Ectodermal cell (in vitro differentiated cells): ENCODE data around the gene OR4E1.
"Not testable (repeated sequence)": the region's sequence is repeated elsewhere in the genome, so short reads cannot be mapped to it uniquely, and the experiment has no call there.

Source experiments
- H3K27ac ChIP-seq: 2 replicates; pipeline ENCODE4 v1.7.0; 2013; ENCODE audit warnings: mild to moderate bottlenecking, low read depth, low read length; ENCODE audit not compliant: insufficient read depth, poor library complexity, severe bottlenecking
- H3K27me3 ChIP-seq: 2 replicates; pipeline ENCODE4 v1.7.0; 2013; ENCODE audit warnings: mild to moderate bottlenecking, low read length; ENCODE audit not compliant: insufficient read depth, control insufficient read depth, poor library complexity, severe bottlenecking
- H3K36me3 ChIP-seq: one replicate; pipeline ENCODE4 v1.7.0; 2013; ENCODE audit warnings: low read length; ENCODE audit not compliant: control insufficient read depth, insufficient read depth
- H3K4me1 ChIP-seq: one replicate; pipeline ENCODE4 v1.7.0; 2013; ENCODE audit warnings: low read length; ENCODE audit not compliant: control insufficient read depth, insufficient read depth
- H3K4me3 ChIP-seq: 2 replicates; pipeline ENCODE4 v1.7.0; 2013; ENCODE audit warnings: low read depth, low read length, control low read depth; ENCODE audit not compliant: insufficient read depth
- H3K9me3 ChIP-seq: 2 replicates; pipeline ENCODE4 v1.7.0; 2013; ENCODE audit warnings: mild to moderate bottlenecking, low read length, moderate library complexity; ENCODE audit not compliant: control insufficient read depth
- WGBS, 2 experiments: methylation state at CpG; one replicate each; pipeline ENCODE4 v1.1.7; 2013; ENCODE audit warnings: missing lambda C conversion rate in 2 of 2; 5-methylcytosine and 5-hydroxymethylcytosine counted together

Gene OR4E1

GRCh38 chr14:21654215-21654614, 19.4 kb downstream of the OR4E1 start:
- H3K4me1 ChIP-seq = no peaks in the 10 kb centered on the region
- 88 to 89% methylated on average over 5 of the region's 5 CpGs for WGBS, 2 experiments

DNA sequence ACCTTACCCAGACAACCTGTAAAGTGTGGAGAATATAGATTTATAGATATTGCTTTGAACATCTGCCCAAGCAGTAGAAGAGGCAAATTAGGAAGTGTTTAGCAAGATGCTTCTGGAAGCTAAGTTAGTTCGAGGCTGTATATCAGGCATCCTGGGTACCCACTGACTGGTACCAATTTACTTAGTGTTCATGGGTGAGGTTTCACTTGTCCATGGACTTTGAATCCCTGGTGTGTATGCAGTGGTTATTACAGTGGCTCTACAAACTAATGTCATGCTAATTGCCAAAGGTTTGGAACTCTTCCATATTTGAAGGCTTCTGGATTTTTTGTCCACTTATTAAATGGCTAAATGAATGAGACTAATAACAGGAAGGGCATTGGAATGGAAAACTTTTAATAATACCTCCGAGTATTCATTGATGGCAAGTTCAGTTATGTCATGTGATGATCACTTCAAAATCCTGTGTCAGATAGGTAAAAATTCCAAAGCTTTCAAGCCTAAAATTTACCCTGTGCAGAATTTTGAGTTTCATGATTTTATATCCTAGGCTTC, 20.2 kb downstream of the OR4E1 start, which contains the start of gene OR4E2:
Gene OR4E2 (plus strand): TSS at position 505 of the 555 bp plus-strand sequence. CDS start 11,248 bp downstream, outside the sequence.
- Histone ChIP-seq H3K36me3 (no peaks in the 10 kb centered on the region), H3K4me1 (no peaks in the 10 kb centered on the region), H3K27me3 (no peaks in the 10 kb centered on the region), H3K27ac (no peak within 1 kb of the TSS), H3K9me3 (no peaks in the 10 kb centered on the region), H3K4me3 (no peak within 1 kb of the TSS)
- WGBS, 2 experiments = 91% methylated on average over 2 of the region's 2 CpGs

More at GRCh38 chr14:21654215-21654614, 19.4 kb downstream of the OR4E1 start:
- H3K4me3 ChIP-seq = no peak overlapping the region
- no peaks in the 10 kb centered on the region for H3K9me3 ChIP-seq
- H3K27me3 ChIP-seq = no peaks in the 10 kb centered on the region
- no peak overlapping the region for H3K27ac ChIP-seq
- no peaks in the 10 kb centered on the region for H3K36me3 ChIP-seq

DNA sequence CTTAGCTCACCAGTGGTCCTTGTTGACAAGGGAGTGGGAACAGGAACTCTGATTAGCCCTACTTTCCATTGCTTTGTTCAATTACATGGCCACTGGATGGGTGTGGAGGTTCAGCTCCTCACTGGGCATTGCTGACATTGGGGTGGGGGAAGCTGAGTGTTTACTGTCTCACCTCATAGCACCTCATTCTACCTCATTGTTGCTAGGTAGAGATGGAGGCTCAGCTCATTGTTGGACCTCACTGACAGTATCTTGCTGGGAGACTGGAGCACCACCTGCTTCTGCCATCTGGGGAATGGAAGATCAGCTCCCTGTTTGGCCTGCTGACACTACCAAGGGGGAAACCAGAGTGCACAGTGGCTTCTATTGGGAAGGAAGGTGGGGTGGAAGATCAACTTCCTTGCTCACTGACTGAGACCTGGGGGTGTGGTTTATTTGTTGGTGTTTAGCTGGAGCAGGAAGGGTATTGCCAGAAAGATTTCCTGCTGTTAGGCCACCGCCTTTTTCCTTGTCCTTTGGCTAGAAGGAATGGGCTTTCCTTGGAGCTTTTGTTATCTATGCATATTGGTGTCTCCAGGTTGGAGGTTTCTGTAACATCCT, 21.3 kb downstream of the OR4E1 start:
- Histone ChIP-seq H3K36me3 (no peaks in the 10 kb centered on the region), H3K27ac (no peak overlapping the region), H3K4me1 (no peaks in the 10 kb centered on the region), H3K27me3 (no peaks in the 10 kb centered on the region), H3K9me3 (no peaks in the 10 kb centered on the region), H3K4me3 (no peak overlapping the region)
- WGBS, 2 experiments = 36 to 37% methylated on average over 1 of the region's 1 CpG

- H3K27ac ChIP-seq = no peak overlapping the region
- no peaks in the 10 kb centered on the region for H3K27me3 ChIP-seq
- H3K4me3 ChIP-seq = no peak overlapping the region
- H3K4me1 ChIP-seq = no peaks in the 10 kb centered on the region
- no peaks in the 10 kb centered on the region for H3K36me3 ChIP-seq
- no peaks in the 10 kb centered on the region for H3K9me3 ChIP-seq
Measured at GRCh38 chr14:21647380-21647779, 26.2 kb downstream of the OR4E1 start.

DNA sequence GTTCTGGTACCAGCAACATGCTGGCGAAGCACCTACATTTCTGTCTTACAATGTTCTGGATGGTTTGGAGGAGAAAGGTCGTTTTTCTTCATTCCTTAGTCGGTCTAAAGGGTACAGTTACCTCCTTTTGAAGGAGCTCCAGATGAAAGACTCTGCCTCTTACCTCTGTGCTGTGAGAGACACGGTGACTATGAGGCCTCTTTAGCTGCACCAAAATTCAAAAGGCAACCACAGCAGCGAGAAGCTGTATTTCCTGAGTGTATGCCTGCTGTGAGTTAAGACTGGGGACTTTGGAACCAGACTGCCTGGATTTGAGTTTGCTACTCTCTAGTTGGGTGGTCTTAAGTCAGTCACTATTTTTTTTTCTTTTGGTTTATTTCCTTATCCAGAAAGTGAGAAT, 30.2 kb downstream of the OR4E1 start:
- Histone ChIP-seq H3K27me3 (no peaks in the 10 kb centered on the region), H3K9me3 (no peaks in the 10 kb centered on the region), H3K36me3 (no peaks in the 10 kb centered on the region), H3K4me3 (no peak overlapping the region), H3K4me1 (no peaks in the 10 kb centered on the region), H3K27ac (no peak overlapping the region)
- WGBS, 2 experiments = 77% methylated on average over 5 of the region's 5 CpGs

GRCh38 chr14:21642683-21643082, 30.9 kb downstream of the OR4E1 start:
- H3K4me3 ChIP-seq = no peak overlapping the region
- WGBS, 2 experiments = 78 to 91% methylated on average over 3 of the region's 3 CpGs
- H3K9me3 ChIP-seq = no peaks in the 10 kb centered on the region
- H3K4me1 ChIP-seq = no peaks in the 10 kb centered on the region
- H3K36me3 ChIP-seq = no peaks in the 10 kb centered on the region
- no peaks in the 10 kb centered on the region for H3K27me3 ChIP-seq
- H3K27ac ChIP-seq = no peak overlapping the region

DNA sequence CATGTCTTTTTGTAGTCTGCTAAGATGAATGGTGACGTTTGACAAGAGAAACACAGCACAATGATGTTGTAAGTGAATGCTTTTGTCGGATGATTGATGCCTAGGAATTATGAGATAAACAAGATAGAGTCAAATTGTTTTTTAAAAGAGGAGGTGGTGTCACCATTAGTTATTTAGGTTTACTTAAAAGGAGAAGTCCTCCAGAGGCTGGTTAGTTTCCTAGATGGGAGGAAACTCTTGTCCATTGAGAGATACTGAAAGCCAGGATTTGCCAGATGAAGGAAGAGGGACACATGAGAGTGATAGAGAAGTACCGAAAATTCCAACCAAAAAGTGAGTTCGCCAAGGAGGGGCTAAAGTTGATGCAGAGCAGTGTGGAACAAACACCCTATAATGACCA, 38.8 kb downstream of the OR4E1 start, which contains the start of gene OR10G2:
Gene OR10G2 (minus strand): TSS at position 101 of the 400 bp plus-strand sequence. CDS start 98 bp downstream, at position 3.
- Histone ChIP-seq H3K27ac (no peak within 1 kb of the TSS), H3K36me3 (no peaks in the 10 kb centered on the region), H3K27me3 (no peaks in the 10 kb centered on the region), H3K4me1 (no peaks in the 10 kb centered on the region), H3K9me3 (peaks cover 3% of the 10 kb centered on the region), H3K4me3 (no peak within 1 kb of the TSS)
- 83 to 85% methylated on average over 4 of the region's 4 CpGs for WGBS, 2 experiments

DNA sequence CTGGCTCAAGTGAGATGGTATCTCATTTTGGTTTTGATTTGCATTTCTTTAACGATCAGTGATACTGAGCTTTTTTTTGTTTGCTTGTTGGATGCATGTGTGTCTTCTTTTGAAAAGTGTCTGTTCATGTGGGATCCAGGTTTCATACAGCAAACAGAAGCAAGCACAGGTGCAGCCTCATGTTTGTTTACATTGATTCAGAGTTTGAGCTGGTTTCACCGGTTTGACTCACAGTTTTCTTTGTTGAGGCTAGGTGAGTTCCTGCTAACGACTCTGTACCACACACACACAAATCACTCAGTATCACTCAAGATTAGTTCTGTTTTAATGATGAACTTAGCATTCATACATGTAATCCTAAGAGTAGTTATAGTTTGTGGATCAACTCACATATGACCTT, 42.5 kb downstream of the OR4E1 start:
- Histone ChIP-seq H3K4me3 (no peak overlapping the region), H3K27me3 (no peaks in the 10 kb centered on the region), H3K27ac (no peak overlapping the region), H3K36me3 (no peaks in the 10 kb centered on the region), H3K9me3 (peaks cover 3% of the 10 kb centered on the region), H3K4me1 (no peaks in the 10 kb centered on the region)
- 32 to 43% methylated on average over 2 to 3 of the region's 3 CpGs for WGBS, 2 experiments

DNA sequence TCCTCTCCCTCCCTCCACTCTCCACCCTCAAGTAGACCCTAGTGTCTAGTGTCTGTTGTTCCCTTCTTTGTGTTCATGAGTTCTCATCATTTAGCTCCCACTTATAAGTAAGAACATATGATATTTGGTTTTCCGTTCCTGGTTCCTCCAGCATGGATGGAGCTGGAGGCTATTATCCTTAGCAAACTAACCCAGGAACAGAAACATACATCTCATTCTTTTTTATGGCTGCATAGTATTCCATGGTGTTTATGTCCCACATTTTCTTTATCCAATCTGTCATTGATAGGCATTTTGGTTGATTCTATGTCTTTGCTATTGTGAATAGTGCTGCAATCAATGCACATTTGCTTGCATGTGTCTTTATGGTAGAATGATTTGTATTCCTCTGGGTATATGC, 43.1 kb downstream of the OR4E1 start:
- 70 to 93% methylated on average over 1 of the region's 1 CpG for WGBS, 2 experiments

DNA sequence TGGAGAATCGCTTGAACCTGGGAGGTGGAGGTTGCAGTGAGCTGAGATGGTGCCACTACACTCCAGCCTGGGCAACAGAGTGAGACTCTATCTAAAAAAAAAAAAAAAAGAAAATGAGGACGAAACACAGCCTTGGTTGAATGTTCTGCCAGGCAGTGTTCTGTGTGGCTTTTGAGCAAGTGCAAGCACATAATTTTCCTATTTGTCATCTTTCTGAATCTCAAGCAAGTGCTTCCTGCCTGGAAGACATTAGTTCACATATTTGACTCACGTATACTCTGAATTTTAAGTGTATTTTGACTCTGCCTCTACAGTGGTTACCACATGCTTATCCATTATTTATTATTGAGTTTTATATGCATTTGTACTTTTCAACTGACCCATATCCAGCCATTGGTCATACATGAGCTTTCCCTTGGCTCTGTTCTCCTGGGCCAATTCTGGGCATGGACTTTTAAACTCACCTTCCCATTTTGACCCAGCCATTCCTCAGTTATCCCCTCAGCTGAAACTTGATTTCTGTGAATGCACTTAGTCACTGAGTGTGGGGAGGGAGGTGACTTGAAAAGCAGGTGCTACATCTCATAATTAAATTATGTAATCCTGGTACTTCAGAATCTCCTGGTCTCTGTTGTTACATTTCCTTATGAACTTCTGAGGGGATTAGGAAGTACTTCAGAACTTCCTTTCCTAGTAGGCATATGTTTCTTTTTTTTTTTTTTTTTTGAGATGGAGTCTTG, 47.0 kb downstream of the OR4E1 start:
- no peaks in the 10 kb centered on the region for H3K36me3 ChIP-seq
- no peak overlapping the region for H3K4me3 ChIP-seq
- H3K4me1 ChIP-seq = no peaks in the 10 kb centered on the region
- WGBS, 2 experiments = 73 to 86% methylated on average over 3 of the region's 3 CpGs
- H3K27me3 ChIP-seq = no peaks in the 10 kb centered on the region
- peaks cover 3% of the 10 kb centered on the region for H3K9me3 ChIP-seq
- no peak overlapping the region for H3K27ac ChIP-seq

More for the DNA sequence above, 43.1 kb downstream of the OR4E1 start:
- not testable (repeated sequence) for H3K4me1 ChIP-seq, H3K36me3 ChIP-seq, H3K27me3 ChIP-seq, H3K4me3 ChIP-seq, H3K9me3 ChIP-seq, H3K27ac ChIP-seq
